ENCODE data around the gene HOXB2. TPM values are rescaled to one million over a fixed set of nuclear protein-coding genes. Genes with fewer than 3 reads are reported as not detected.

The HOXB2 gene
- total RNA-seq, 1 donor from 2014 or later = 5.3 TPM

- DNase-seq (ENCODE audit: low read depth, low spot score) = no peak
Measured at GRCh38 chr17:48579471-48579759, 34.5 kb upstream of the HOXB2 start.

GRCh38 chr17:48578616-48579470 lies 33.9 kb upstream of the HOXB2 start:
- DNase-seq (ENCODE audit: low read depth, low spot score) = no peak

GRCh38 chr17:48577946-48578615 lies 33.2 kb upstream of the HOXB2 start, which contains the start of gene HOXB4:
Gene HOXB4 (minus strand): TSS chr17:48578350. CDS start chr17:48578319, 31 bp downstream.
- DNase-seq (ENCODE audit: low read depth, low spot score) = peak; percentile 71

- no peak for DNase-seq (ENCODE audit: low read depth, low spot score)
Measured at GRCh38 chr17:48577330-48577945, 32.5 kb upstream of the HOXB2 start.

- DNase-seq (ENCODE audit: low read depth, low spot score) = no peak
Measured at GRCh38 chr17:48576479-48577309, 31.8 kb upstream of the HOXB2 start.

GRCh38 chr17:48575673-48576478 lies 31.0 kb upstream of the HOXB2 start:
- no peak for DNase-seq (ENCODE audit: low read depth, low spot score)

GRCh38 chr17:48575066-48575582 lies 30.2 kb upstream of the HOXB2 start:
- DNase-seq (ENCODE audit: low read depth, low spot score) = no peak

- DNase-seq (ENCODE audit: low read depth, low spot score) = no peak
Measured at GRCh38 chr17:48574505-48575065, 29.7 kb upstream of the HOXB2 start.

- DNase-seq (ENCODE audit: low read depth, low spot score) = no peak
Measured at GRCh38 chr17:48571826-48572417, 27.0 kb upstream of the HOXB2 start.

- no peak for DNase-seq (ENCODE audit: low read depth, low spot score)
Measured at GRCh38 chr17:48571024-48571818, 26.3 kb upstream of the HOXB2 start.

- no peak for DNase-seq (ENCODE audit: low read depth, low spot score)
Measured at GRCh38 chr17:48570325-48571023, 25.6 kb upstream of the HOXB2 start.

- DNase-seq (ENCODE audit: low read depth, low spot score) = no peak
Measured at GRCh38 chr17:48569674-48570324, 24.9 kb upstream of the HOXB2 start.

- no peak for DNase-seq (ENCODE audit: low read depth, low spot score)
Measured at GRCh38 chr17:48569240-48569582, 24.3 kb upstream of the HOXB2 start.

GRCh38 chr17:48568499-48569239 lies 23.8 kb upstream of the HOXB2 start:
- DNase-seq (ENCODE audit: low read depth, low spot score) = no peak

- DNase-seq (ENCODE audit: low read depth, low spot score) = no peak
Measured at GRCh38 chr17:48567646-48568354, 22.9 kb upstream of the HOXB2 start.

- no peak for DNase-seq (ENCODE audit: low read depth, low spot score)
Measured at GRCh38 chr17:48567209-48567608, 22.3 kb upstream of the HOXB2 start.

- no peak for DNase-seq (ENCODE audit: low read depth, low spot score)
Measured at GRCh38 chr17:48566717-48567116, 21.8 kb upstream of the HOXB2 start.
